K562 (cell line): ENCODE data around the gene TOR3A. TPM values are rescaled to one million over a fixed set of nuclear protein-coding genes. Genes with fewer than 3 reads are reported as not detected.
A peak's percentile ranks its signal among the peaks of the same experiment; 100 is the strongest.

Source experiments
- DNMT1 ChIP-seq: fragments of 450-650 bp; IDR thresholded peaks from 2 replicates; pipeline ENCODE4 v1.6.1; 2016; ENCODE audit warnings: antibody characterized with exemption, mild to moderate bottlenecking
- FOSL1 ChIP-seq: fragments of 200-800 bp; sonication (Bioruptor generic); conservative IDR thresholded peaks from 2 replicates; pipeline ENCODE4 v1.6.1; 2016; ENCODE audit warnings: missing genetic modification characterization, missing compliant biosample characterization
- HDAC1 ChIP-seq, 2 experiments: fragments of 450-650 bp; IDR thresholded peaks; 2 replicates each; pipeline ENCODE4 v1.6.1; 2016 to 2017; ENCODE audit warnings: inconsistent platforms in 1 of 2, mild to moderate bottlenecking in 1 of 2, moderate library complexity in 1 of 2
- KDM4B ChIP-seq, 2 experiments: fragments of 450-650 bp in 1 of 2; sonication (generic) in 1 of 2; IDR thresholded peaks; 2 replicates each; pipeline ENCODE4 v1.6.1; 2016 to 2017; ENCODE audit warnings: borderline replicate concordance in 2 of 2, antibody characterized with exemption in 1 of 2, low read depth in 1 of 2, mild to moderate bottlenecking in 1 of 2
- MED1 ChIP-seq: sonication (generic); formaldehyde crosslinking; IDR thresholded peaks from 2 replicates; pipeline ENCODE4 v1.8.1; 2023; ENCODE audit warnings: missing genetic modification reagents, borderline replicate concordance
- RBBP5 ChIP-seq: fragments of 200-600 bp; sonication (generic); IDR thresholded peaks from 2 replicates; pipeline ENCODE4 v1.6.1; 2012; ENCODE audit warnings: borderline replicate concordance, mild to moderate bottlenecking, low read length, control low read depth, inconsistent platforms; ENCODE audit not compliant: insufficient read depth, poor library complexity, severe bottlenecking
- SIRT6 ChIP-seq: IDR thresholded peaks from one replicate; pipeline ENCODE4 v1.6.1; 2012; ENCODE audit warnings: low read depth, mild to moderate bottlenecking, control low read depth, inconsistent platforms, low read length, moderate library complexity
- ZNF316 ChIP-seq: fragments of 450-650 bp; IDR thresholded peaks from 2 replicates; pipeline ENCODE4 v1.6.1; 2016
- ZSCAN29 ChIP-seq: fragments of 450-650 bp; IDR thresholded peaks from 2 replicates; pipeline ENCODE4 v1.6.1; 2017
- polyA plus RNA-seq, 8 experiments: library from polyadenylated mRNA; depleted of rRNA in 4 of 8; stranded (reverse) in 5 of 8; unstranded in 3 of 8; fragments of >200 nt; fragmentation: Nextera tagmentation in 2 of 8; fragmentation: Illumina TruSeq in 1 of 8; extraction: Ambion mirVana in 2 of 8; extraction: Trizol in 1 of 8; gene quantifications; 2 replicates each; pipeline versions ENCODE4 v1.2.1 to v1.2.3, GENCODE V29; 2011 to 2014; ENCODE audit warnings: inconsistent platforms in 1 of 8, missing spikeins in 1 of 8
- total RNA-seq, 7 experiments: library from RNA; depleted of rRNA in 6 of 7; stranded (reverse); fragments of >200 nt in 6 of 7; fragmentation: Illumina TruSeq in 2 of 7; extraction: Trizol in 2 of 7; gene quantifications; 2 replicates each; pipeline versions ENCODE4 v1.2.1 to v1.2.3, GENCODE V29; 2011 to 2021; ENCODE audit warnings: low replicate concordance in 1 of 7
- TF ChIP-seq, protein P1 (sequence below): fragments of 450-650 bp; IDR thresholded peaks from 2 replicates; pipeline ENCODE4 v1.7.1; 2018; ENCODE audit warnings: mild to moderate bottlenecking, low read depth; ENCODE audit not compliant: partially characterized antibody
- TF ChIP-seq, protein P2 (sequence below): fragments of 250-450 bp; sonication (Bioruptor Pico); IDR thresholded peaks from 2 replicates; pipeline ENCODE4 v1.5.1; 2021; ENCODE audit warnings: mild to moderate bottlenecking
- TF ChIP-seq, protein P3 (sequence below): sonication (generic); formaldehyde crosslinking; IDR thresholded peaks from 2 replicates; pipeline ENCODE4 v1.9.0; 2022; ENCODE audit warnings: mild to moderate bottlenecking, missing genetic modification reagents

Gene TOR3A
- total and polyA plus RNA-seq, 9 of the 15 experiments (the other 6 are each of a cell fraction or from before 2014, with no cell fraction given) = 7.9 to 94.5 (median 39.7) TPM

DNA sequence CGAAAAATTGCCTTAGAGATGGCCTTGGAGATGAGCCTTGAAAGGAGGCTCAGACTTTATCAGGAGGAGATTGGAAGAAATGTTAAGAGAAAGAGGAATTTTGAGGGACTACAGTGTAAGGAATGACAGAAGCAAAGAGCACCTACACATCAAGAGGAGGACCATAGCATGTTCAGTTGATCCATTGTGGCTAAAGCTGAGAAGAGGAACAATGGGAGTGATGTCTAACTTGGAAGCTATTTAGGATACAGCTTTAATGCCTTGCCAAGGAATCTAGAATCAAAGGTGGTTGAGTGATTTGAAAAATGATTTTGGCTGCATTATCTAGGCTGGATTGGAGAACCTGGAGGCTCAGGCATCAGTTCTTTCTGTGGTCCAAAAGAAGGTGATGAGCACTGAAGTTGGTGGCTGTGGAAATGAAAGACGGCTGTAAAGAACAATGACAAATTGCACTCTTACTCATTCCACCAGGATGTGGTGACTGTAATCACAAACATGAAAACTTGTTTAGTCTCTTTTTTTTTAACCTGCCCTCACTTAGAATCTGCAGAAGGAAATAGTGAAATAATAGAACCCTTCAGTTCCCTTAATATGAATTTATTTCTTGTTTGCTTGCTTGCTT is 44.9 kb upstream of the TOR3A start (continued):
- TF ChIP-seq, protein P1, sequence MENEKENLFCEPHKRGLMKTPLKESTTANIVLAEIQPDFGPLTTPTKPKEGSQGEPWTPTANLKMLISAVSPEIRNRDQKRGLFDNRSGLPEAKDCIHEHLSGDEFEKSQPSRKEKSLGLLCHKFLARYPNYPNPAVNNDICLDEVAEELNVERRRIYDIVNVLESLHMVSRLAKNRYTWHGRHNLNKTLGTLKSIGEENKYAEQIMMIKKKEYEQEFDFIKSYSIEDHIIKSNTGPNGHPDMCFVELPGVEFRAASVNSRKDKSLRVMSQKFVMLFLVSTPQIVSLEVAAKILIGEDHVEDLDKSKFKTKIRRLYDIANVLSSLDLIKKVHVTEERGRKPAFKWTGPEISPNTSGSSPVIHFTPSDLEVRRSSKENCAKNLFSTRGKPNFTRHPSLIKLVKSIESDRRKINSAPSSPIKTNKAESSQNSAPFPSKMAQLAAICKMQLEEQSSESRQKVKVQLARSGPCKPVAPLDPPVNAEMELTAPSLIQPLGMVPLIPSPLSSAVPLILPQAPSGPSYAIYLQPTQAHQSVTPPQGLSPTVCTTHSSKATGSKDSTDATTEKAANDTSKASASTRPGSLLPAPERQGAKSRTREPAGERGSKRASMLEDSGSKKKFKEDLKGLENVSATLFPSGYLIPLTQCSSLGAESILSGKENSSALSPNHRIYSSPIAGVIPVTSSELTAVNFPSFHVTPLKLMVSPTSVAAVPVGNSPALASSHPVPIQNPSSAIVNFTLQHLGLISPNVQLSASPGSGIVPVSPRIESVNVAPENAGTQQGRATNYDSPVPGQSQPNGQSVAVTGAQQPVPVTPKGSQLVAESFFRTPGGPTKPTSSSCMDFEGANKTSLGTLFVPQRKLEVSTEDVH = no peak
- TF ChIP-seq ZSCAN29 (no peak), SIRT6 (no peak), HDAC1 (IDR thresholded peaks at IDR 0.05) (no peak), RBBP5 (no peak), DNMT1 (no peak), ZNF316 (no peak), MED1 (CRISPR knock-in tag) (no peak), FOSL1 (0 out of 2 replicates have a peak, but pooled peaks have one; percentile 8), KDM4B (IDR thresholded peaks at IDR 0.05; ENCODE audit: borderline replicate concordance in 2 of 2, low read depth in 1 of 2) (no peak)
- TF ChIP-seq, protein P2, sequence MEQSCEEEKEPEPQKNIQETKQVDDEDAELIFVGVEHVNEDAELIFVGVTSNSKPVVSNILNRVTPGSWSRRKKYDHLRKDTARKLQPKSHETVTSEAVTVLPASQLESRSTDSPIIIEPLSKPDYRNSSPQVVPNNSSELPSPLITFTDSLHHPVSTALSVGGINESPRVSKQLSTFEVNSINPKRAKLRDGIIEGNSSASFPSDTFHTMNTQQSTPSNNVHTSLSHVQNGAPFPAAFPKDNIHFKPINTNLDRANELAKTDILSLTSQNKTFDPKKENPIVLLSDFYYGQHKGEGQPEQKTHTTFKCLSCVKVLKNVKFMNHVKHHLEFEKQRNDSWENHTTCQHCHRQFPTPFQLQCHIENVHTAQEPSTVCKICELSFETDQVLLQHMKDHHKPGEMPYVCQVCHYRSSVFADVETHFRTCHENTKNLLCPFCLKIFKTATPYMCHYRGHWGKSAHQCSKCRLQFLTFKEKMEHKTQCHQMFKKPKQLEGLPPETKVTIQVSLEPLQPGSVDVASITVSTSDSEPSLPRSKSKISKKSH (CRISPR knock-in tag) = no peak
- TF ChIP-seq, protein P3, sequence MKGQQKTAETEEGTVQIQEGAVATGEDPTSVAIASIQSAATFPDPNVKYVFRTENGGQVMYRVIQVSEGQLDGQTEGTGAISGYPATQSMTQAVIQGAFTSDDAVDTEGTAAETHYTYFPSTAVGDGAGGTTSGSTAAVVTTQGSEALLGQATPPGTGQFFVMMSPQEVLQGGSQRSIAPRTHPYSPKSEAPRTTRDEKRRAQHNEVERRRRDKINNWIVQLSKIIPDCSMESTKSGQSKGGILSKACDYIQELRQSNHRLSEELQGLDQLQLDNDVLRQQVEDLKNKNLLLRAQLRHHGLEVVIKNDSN (CRISPR knock-in tag) = no peak
